ENCODE measurements around the gene CDH2.

Gene CDH2

GRCh38 chr18:28039691-28040090, 137.2 kb downstream of the CDH2 start:
- no peak for DNase-seq

DNA sequence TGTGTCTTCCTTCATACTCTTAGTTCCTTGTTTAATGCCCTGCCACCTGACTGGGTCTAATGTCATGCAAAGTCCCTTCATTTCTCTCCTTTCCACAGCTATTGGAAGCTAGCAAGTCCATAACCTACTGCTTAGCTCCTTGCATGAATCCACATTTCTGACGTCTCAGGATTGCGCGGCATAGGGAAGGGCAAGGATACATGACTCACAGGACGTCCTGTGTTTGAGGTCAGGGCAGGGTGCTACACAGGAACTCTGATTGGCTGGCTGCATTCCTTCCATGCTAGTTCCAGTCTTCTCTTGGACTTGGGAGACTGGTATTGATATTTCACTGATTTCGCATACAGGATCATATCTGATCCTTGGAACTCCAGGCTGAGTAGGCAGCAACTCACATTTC, 137.9 kb downstream of the CDH2 start:
- DNase-seq, result no peak

DNA sequence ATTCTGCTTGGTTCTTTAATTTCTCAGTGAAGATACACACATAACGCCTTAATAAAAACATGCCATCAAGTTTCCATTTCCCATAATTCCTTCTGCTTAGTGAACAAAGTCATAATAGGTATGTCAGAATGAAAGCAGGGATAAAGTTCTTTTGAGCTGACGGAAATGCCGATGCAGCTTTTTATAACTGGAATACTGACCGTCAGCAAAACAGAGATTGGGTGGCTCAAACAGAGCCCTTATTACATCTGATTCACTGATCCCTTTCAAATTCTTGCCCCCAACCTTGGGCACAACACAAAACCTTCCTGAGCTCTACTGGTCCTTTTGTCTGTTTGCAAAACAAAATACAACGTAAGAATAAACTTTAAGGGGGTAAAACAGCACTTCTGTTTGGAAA, 140.4 kb downstream of the CDH2 start:
- no peak for DNase-seq

DNA sequence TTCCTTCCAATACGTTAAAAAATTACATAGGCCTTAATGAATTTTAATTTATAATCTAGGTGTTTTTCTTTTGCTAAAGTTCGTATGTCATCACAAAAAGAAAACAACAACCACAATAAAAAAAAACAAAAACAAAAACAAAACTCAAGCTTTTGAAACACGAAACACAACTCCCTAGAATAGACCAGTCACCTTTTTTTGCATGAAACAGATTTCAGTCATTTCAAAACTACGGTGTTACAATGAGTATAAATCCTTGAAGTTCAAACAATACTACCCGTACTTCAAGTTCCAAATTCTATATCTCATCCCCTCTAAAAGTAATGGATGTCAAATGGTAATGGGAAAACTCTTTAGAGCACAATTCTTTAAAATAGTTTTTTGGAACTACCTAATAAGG, 142.4 kb downstream of the CDH2 start:
- no peak for DNase-seq

DNA sequence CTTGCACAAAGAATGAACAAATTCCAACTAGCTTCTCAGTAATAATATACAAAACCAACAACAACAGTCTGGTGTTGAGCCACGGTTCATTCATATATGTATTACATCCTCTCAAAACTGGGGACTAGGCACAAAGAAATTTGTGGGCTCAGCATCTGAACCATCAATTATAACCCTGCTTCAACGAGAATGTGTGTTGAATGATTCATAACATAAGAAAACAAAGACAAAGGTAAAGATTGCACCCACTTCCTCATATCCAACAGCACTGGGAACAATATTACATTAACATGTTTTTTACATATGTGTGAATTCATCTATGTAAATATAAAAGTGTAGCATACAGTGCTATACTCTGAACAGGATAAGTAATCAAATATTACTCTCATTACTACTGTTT, 144.8 kb downstream of the CDH2 start:
- DNase-seq, result no peak

GRCh38 chr18:28030458-28030857, 146.5 kb downstream of the CDH2 start:
- no peak for DNase-seq

DNA sequence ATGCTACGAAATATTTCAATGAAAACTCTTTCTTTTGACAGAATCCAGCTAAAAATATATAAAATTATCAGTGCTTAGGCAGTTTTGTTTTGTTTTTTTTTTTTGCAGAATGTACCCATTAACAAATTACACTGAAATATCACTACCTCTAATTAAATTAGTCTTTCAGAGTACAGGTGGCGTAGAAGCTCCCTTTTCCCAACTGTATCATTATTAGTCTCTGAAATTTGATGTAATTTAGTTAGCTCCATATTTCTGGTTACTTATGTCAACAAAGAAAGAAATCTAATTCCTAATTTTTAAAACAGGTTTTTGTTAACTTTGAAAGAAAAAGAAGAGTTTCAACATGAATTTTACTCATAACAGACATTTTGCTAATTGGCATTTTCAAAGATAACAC, 149.2 kb downstream of the CDH2 start:
- no peak for DNase-seq

DNA sequence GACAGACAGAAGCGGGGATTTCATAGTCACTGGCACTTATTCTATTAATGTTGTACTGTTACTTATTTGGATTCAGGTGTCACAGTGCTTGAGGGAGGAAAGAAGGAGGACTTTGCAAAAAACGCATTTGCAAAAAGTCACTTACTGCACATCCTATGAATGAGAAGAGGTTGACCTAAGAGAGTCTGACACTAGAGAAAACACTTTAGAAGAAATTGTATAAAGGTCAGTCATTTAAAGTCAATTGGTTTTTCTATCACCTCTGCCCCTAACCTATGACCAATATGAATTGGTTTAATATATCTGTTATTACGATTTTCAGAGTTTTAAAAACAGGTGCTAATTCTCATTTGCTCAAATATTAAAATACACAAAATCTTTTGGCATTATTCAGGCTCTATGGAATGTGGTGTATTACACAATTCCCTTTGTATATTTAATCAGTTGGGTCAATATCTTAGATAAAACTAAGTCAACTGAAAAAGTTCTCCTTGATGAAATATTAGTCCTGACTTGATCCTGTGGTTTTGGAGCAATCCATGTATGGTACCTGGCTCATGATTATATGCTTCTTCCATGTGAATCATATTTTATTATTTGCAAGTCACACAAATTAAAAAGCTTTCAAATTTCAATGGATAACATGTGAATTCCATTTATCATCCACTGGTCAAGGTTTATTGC, 157.4 kb downstream of the CDH2 start:
- DNase-seq, result no peak

- no peak for DNase-seq
Observed at GRCh38 chr18:28018351-28018750, 158.6 kb downstream of the CDH2 start.

DNA sequence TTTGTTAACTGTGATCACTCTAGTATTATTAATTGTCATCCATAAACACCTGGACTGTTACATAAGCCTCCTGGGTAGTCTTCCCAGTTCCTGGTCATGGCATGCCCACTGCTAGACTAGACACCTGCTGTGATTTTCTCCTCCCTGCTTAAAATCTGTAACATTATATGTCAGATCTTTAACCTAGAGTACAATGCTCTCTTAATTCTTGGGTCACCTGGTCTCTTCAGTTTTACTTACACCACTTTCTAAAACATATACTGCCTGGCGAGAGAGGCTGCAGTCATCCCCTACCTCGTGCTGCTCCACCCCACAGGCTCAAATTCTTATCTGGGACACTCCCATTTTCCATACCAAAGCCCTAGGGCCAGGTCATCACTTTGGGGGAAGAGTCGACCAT, 161.3 kb downstream of the CDH2 start:
- DNase-seq, result no peak

DNA sequence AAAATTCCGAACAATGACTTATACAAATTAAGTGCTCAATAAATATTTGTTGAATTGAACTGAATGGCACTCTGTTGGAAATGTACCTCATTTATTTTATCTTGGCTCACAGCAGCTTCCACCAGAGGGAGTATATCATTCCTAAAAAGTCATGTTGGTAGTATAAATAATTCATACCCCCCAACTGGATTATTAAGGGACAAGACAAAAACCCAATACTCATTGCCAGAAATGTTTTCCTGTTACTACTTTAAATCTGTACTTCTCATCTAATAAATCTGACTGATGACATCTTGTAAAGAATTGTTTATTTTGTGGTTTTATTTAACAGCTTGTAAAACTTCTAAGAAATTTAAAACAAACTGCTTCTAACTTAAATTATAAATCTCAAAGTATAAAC, 163.9 kb downstream of the CDH2 start:
- DNase-seq, result peak in 1 of 2 experiments; percentile 20

DNA sequence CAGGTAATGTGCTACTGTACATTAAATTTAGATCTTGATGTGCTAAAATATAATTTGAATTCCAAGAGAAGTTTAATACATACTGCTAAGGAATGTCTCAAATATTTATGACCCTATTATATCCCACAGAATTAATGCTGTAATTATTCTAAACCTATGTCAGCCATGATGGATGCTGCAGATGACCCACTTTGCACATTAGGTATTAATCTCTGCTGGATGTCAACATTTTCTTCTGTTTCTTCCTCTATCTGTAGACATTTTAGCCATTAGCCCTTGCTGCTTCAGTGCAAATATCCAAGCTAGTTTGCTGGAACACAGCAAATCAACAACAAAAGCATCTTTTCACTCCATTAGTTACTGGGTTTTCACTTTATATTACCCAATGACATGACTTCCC, 164.6 kb downstream of the CDH2 start:
- DNase-seq, result no peak

GRCh38 chr18:28009589-28009988, 167.3 kb downstream of the CDH2 start:
- DNase-seq, result no peak

DNA sequence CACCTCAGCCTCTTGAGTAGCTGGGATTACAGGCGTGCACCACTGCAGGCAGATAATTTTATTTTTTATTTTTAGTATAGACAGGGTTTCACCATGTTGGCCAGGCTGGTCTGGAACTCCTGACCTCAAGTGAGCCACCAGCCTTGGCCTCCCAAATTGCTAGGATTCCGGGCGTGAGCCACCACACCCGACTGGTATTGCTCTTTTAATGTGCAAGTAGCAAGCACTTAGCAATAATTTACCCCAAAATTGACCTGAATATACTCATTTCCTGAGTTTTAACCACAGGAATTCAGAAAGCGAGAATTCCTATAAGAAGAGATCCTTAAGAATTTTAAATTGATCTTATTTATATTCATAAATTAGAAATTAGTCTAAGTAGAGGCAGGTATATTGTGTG, 169.1 kb downstream of the CDH2 start:
- DNase-seq, result no peak

- no peak for DNase-seq
Observed at GRCh38 chr18:28005164-28005563, 171.8 kb downstream of the CDH2 start.

DNA sequence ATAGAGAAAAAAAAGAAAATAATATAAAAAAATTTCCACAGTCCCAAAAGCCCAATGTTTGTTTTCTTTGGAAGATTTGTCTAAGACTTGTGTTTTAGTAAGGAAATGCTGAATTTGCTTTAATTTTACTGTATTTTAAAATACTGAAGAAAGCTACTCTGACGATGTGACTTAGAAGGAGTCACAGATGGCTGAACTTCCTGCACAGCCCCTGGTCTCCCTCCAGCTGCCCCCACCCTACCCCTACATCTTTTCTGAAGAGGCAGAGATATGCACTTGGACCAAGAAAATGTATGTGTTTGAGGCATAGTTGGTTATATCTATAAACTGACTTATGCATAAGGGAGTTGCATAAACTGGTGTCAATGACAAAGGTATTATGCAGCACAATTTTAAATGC, 172.3 kb downstream of the CDH2 start:
- DNase-seq, result no peak

GRCh38 chr18:28003451-28003850, 173.5 kb downstream of the CDH2 start:
- DNase-seq, result no peak

- no peak for DNase-seq
Observed at GRCh38 chr18:28002841-28003240, 174.1 kb downstream of the CDH2 start.

DNA sequence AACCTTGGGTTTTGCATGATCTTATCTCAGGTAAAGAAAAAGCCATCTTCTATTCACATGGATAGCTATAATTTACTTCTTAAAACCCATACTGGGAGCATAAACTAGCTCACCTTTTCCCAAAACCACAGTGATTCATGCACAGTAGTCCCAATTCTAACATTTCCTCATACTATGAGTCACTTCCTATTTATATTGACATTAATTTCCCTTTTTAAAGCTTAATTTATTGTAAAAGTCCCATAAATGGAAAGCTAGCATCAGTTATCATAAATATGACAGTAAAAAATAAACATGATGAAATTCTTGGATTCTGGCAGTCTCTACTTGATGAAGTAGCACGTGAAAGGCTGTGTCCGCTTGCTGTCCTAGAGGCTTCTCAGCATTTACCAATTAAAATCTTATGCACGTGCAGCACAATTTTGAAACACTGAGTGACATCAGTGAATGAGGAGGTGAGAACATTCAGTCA, 180.1 kb downstream of the CDH2 start:
- no peak for DNase-seq

DNA sequence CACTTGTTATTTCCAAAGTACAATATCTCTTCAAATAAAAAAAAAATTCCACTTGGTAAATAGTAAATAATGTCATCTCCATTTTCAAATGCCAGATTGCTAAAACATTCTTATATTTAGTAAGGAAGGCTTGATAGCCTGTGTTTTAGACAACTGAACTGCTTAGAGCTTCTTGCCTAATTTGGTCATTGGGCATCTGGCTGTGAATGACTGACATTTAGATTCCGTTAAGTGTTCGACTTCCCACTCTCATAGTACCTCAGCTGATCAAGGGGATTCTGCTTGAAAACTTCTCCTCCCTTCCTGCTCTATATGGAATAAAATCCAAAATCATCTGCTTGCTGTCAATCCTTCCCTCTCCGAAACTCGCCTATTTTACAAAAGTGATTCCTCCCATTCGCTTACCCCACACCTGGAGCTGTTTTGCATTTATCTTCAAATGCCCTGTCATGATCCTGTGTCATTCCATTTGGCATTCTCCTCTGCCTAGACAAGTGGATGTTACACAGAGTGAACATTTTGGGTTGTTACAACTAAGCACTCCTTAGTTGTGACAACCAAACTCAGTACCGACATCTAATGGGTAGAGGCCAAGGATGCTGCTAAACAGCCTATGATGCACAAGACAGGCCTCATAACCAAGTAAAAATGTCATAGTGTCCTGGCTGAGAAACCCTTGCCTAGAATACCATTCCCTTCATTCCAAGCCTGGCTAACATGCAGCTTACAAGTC, 181.0 kb downstream of the CDH2 start:
- no peak for DNase-seq

DNA sequence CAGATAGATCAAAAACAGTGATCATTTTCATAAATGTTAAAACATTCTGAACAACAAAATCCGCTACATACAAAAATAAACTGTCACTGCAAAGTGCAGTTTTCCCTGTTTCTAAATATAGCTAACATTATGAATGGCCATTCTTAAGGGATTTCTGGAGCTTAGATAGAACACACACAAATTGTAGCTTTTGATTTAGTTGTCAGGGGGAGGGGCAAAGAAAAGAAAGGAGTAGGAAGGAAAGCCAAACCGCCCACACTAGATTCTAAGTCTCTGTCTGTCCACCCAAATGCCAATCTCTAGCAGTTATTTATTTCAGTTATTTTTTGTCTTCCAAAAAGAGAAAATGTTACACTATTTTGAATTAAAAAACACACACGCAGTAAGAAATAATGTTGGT, 182.4 kb downstream of the CDH2 start:
- no peak for DNase-seq

- no peak for DNase-seq
Observed at GRCh38 chr18:27991391-27991790, 185.5 kb downstream of the CDH2 start.

DNA sequence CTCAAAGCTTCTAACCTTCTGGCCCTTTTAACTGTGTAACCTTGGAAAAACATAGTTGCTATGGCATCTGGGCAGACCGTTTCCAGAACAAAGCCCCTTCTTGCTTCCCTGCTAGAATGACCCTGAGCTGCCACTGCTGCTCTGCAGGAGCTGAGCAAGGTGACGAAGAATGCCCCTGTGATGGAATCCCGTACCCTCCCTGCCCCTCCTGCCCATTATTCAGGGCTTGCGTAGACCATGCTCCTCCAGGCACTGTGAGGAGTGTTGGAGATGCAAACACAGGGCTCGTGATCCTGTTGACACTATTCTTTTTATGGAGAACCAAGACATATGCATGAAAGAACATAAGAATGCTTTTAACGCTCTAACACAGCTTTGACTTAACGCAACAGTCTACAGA, 191.1 kb downstream of the CDH2 start:
- no peak for DNase-seq

- DNase-seq, result no peak
Observed at GRCh38 chr18:27983780-27984179, 193.2 kb downstream of the CDH2 start.

All from SW 1271 (cell line).